ENCODE data around the gene CXCL14. TPM values are rescaled to one million over a fixed set of nuclear protein-coding genes. Genes with fewer than 3 reads are reported as not detected.

Gene CXCL14
- total RNA-seq, 2 donors from 2014 or later = 17.9 to 49.4 TPM

- Histone ChIP-seq H3K27ac (no peak within 1 kb of the TSS), H3K4me3 (no peak within 1 kb of the TSS), H3K27me3 (peaks cover 0 to 24% of the 10 kb centered on the region in 2 donors), H3K9me3 (no peaks in the 10 kb centered on the region), H3K4me1 (peaks cover 15% of the 10 kb centered on the region), H3K36me3 (replicated peaks in 1 of 2; ENCODE audit: insufficient read depth in 1 of 2, low read depth in 2 of 2) (no peaks in the 10 kb centered on the region)
- intact Hi-C loops (cut with DNase I) = no loop called here
- ATAC-seq (no peak), DNase-seq (no peak)
- TF ChIP-seq POLR2A (IDR thresholded peaks at IDR 0.05) = no peak
- no peak for TF ChIP-seq CTCF (IDR thresholded peaks at IDR 0.05)
- WGBS, 2 donors = 2 to 4% methylated on average over 7 to 70 of the region's 74 CpGs
These were observed 42.7 kb downstream of the CXCL14 start, which contains the start of gene NEUROG1 for GRCh38 chr5:135535820-135536801. Gene NEUROG1 (minus strand): TSS chr5:135535964. CDS start chr5:135535690, 274 bp downstream.

GRCh38 chr5:135535420-135535819 is 43.4 kb downstream of the CXCL14 start:
- Histone ChIP-seq H3K27me3 (peaks cover 0 to 24% of the 10 kb centered on the region in 2 donors), H3K4me1 (peaks cover 15% of the 10 kb centered on the region), H3K36me3 (replicated peaks in 1 of 2; ENCODE audit: insufficient read depth in 1 of 2, low read depth in 2 of 2) (no peaks in the 10 kb centered on the region), H3K4me3 (no peak overlapping the region), H3K9me3 (no peaks in the 10 kb centered on the region), H3K27ac (no peak overlapping the region)
- TF ChIP-seq POLR2A (IDR thresholded peaks at IDR 0.05) = no peak
- no peak for TF ChIP-seq CTCF (IDR thresholded peaks at IDR 0.05)
- ATAC-seq (no peak), DNase-seq (no peak)
- intact Hi-C loops (cut with DNase I) = no loop called here
- WGBS, 2 donors = 1% methylated on average over 28 of the region's 44 CpGs; no CpG with 5 or more reads in 1 of the 2 donors

- Histone ChIP-seq H3K9me3 (no peaks in the 10 kb centered on the region), H3K4me1 (peaks cover 15% of the 10 kb centered on the region), H3K36me3 (replicated peaks in 1 of 2; ENCODE audit: insufficient read depth in 1 of 2, low read depth in 2 of 2) (no peaks in the 10 kb centered on the region), H3K4me3 (no peak overlapping the region), H3K27me3 (peaks cover 0 to 24% of the 10 kb centered on the region in 2 donors), H3K27ac (no peak overlapping the region)
- ATAC-seq (no peak), DNase-seq (no peak)
- no peak for TF ChIP-seq POLR2A (IDR thresholded peaks at IDR 0.05)
- no peak for TF ChIP-seq CTCF (IDR thresholded peaks at IDR 0.05)
- WGBS, 2 donors = 1% methylated on average over 25 to 51 of the region's 61 CpGs
- intact Hi-C loops (cut with DNase I) = no loop called here
These were observed 44.0 kb downstream of the CXCL14 start for GRCh38 chr5:135534609-135535419.

- H3K4me3 ChIP-seq = no peak overlapping the region
- 17 to 24% methylated on average over 3 of the region's 3 CpGs for WGBS, 2 donors
- no peaks in the 10 kb centered on the region for H3K9me3 ChIP-seq
- intact Hi-C loops (cut with DNase I) = no loop called here
- no peak for ATAC-seq
- H3K27ac ChIP-seq = no peak overlapping the region
- peaks cover 15% of the 10 kb centered on the region for H3K4me1 ChIP-seq
- TF ChIP-seq CTCF (IDR thresholded peaks at IDR 0.05) (no peak), POLR2A (IDR thresholded peaks at IDR 0.05) (no peak)
- H3K36me3 ChIP-seq (replicated peaks in 1 of 2; ENCODE audit: insufficient read depth in 1 of 2, low read depth in 2 of 2) = no peaks in the 10 kb centered on the region
- peaks cover 0 to 24% of the 10 kb centered on the region in 2 donors for H3K27me3 ChIP-seq
- DNase-seq = no peak
These were observed 45.0 kb downstream of the CXCL14 start for GRCh38 chr5:135533794-135534193.
